SK-N-SH (cell line): Measurements from ENCODE around the gene LDB1. TPM values are rescaled to one million over a fixed set of nuclear protein-coding genes. Genes with fewer than 3 reads are reported as not detected.

ENCODE experiments used
- CTCF ChIA-PET: fragments of 300-600, 350-600 bp; formaldehyde crosslinking; extraction: SDS; loops from one replicate; lab custom pipeline; 2021; lab: Yijun Ruan, JAX
- POLR2A ChIA-PET: fragments of 350-600 bp; sonication (Branson Sonifier 250); formaldehyde crosslinking; extraction: SDS; loops from one replicate; lab custom pipeline; 2020; ENCODE audit warnings: antibody characterized with exemption, inconsistent platforms; lab: Yijun Ruan, JAX
- DNase-seq: peaks from one replicate; pipeline ENCODE4 v3.0.0; 2012
- H2AFZ ChIP-seq: fragments of 200-600 bp; sonication (generic); 2 replicates; pipeline ENCODE4 v1.8.1; 2016; ENCODE audit warnings: antibody characterized with exemption, mild to moderate bottlenecking, low read depth
- H3F3A ChIP-seq: fragments of 200-600 bp; sonication (generic); replicated peaks from 2 replicates; pipeline ENCODE3; 2016; ENCODE audit warnings: antibody characterized with exemption, mild to moderate bottlenecking; ENCODE audit not compliant: insufficient read depth
- H3K27ac ChIP-seq, 2 experiments: fragments of 200-500 bp in 1 of 2; fragments of 200-600 bp in 1 of 2; sonication (Bioruptor generic) in 1 of 2; sonication (generic), shearing (Covaris generic) in 1 of 2; 2 replicates each; pipeline versions ENCODE4 v1.5.1 to v1.6.1; 2014 to 2016; ENCODE audit warnings: low read depth in 2 of 2, inconsistent platforms in 1 of 2, low read length in 1 of 2, mild to moderate bottlenecking in 1 of 2, mixed read lengths in 1 of 2
- H3K27me3 ChIP-seq: fragments of 200-600 bp; sonication (generic), shearing (Covaris generic); 2 replicates; pipeline ENCODE4 v1.6.1; 2016; ENCODE audit warnings: mixed run types; ENCODE audit not compliant: insufficient read depth
- H3K36me3 ChIP-seq, 2 experiments: fragments of 200-500 bp in 1 of 2; fragments of 200-600 bp in 1 of 2; sonication (Bioruptor generic) in 1 of 2; sonication (generic) in 1 of 2; replicated peaks in 1 of 2; 2 replicates each; pipeline versions ENCODE3 to v1.5.1; 2014 to 2016; ENCODE audit warnings: low read length in 1 of 2, mild to moderate bottlenecking in 1 of 2; ENCODE audit not compliant: insufficient read depth in 2 of 2, control insufficient read depth in 1 of 2
- H3K4me1 ChIP-seq, 2 experiments: fragments of 200-500 bp in 1 of 2; fragments of 200-600 bp in 1 of 2; sonication (Bioruptor generic) in 1 of 2; sonication (generic), shearing (Covaris generic) in 1 of 2; 2 replicates each; pipeline versions ENCODE4 v1.5.1 to v1.6.1; 2014 to 2016; ENCODE audit warnings: low read depth in 1 of 2, low read length in 1 of 2, mixed run types in 1 of 2; ENCODE audit not compliant: insufficient read depth in 2 of 2, control insufficient read depth in 1 of 2
- H3K4me2 ChIP-seq: fragments of 200-600 bp; sonication (generic), shearing (Covaris generic); 2 replicates; pipeline ENCODE4 v1.6.1; 2017; ENCODE audit warnings: mixed run types
- H3K4me3 ChIP-seq, 2 experiments: fragments of 200-500 bp in 1 of 2; fragments of 200-600 bp in 1 of 2; sonication (Bioruptor generic) in 1 of 2; sonication (generic), shearing (Covaris generic) in 1 of 2; 2 replicates each; pipeline versions ENCODE4 v1.5.1 to v1.8.1; 2014 to 2016; ENCODE audit warnings: low read depth in 2 of 2, inconsistent platforms in 1 of 2, low read length in 1 of 2, mild to moderate bottlenecking in 1 of 2, mixed read lengths in 1 of 2, moderate library complexity in 1 of 2
- H3K79me2 ChIP-seq: fragments of 200-600 bp; sonication (generic); 2 replicates; pipeline ENCODE4 v1.8.1; 2017; ENCODE audit warnings: mild to moderate bottlenecking; ENCODE audit not compliant: insufficient read depth
- H3K9ac ChIP-seq: fragments of 200-600 bp; sonication (generic); 2 replicates; pipeline ENCODE4 v1.6.1; 2017; ENCODE audit warnings: mixed run types
- H3K9me2 ChIP-seq: fragments of 200-600 bp; sonication (generic); 2 replicates; pipeline ENCODE4 v1.6.1; 2017; ENCODE audit warnings: mixed run types
- H3K9me3 ChIP-seq: fragments of 200-600 bp; sonication (generic); 2 replicates; pipeline ENCODE4 v1.6.1; 2017; ENCODE audit warnings: mixed run types, mild to moderate bottlenecking, moderate library complexity
- H4K20me1 ChIP-seq: fragments of 200-600 bp; sonication (generic); 2 replicates; pipeline ENCODE4 v1.6.1; 2017; ENCODE audit warnings: mild to moderate bottlenecking, mixed run types; ENCODE audit not compliant: insufficient read depth
- CHD2 ChIP-seq: fragments of 150-350 bp; IDR thresholded peaks from 2 replicates; pipeline ENCODE4 v1.6.1; 2018; ENCODE audit warnings: low read length; ENCODE audit not compliant: partially characterized antibody
- EZH2phosphoT487 ChIP-seq: fragments of 200-600 bp; sonication (generic); IDR thresholded peaks from 2 replicates; pipeline ENCODE4 v1.6.1; 2017; ENCODE audit warnings: low read depth, mixed run types, mild to moderate bottlenecking, antibody characterized with exemption, moderate library complexity, borderline replicate concordance
- FOSL2 ChIP-seq: IDR thresholded peaks from 2 replicates; pipeline ENCODE4 v1.4.0; 2012; ENCODE audit warnings: low read depth, mild to moderate bottlenecking, moderate library complexity, borderline replicate concordance
- FOXJ3 ChIP-seq: sonication (generic); formaldehyde crosslinking; IDR thresholded peaks from 2 replicates; pipeline ENCODE4 v1.5.1; 2020; ENCODE audit warnings: mild to moderate bottlenecking, missing genetic modification reagents
- GABPA ChIP-seq: IDR thresholded peaks from 2 replicates; pipeline ENCODE4 v1.4.0; 2012; ENCODE audit warnings: low read depth, mild to moderate bottlenecking
- GATA2 ChIP-seq: sonication (generic); formaldehyde crosslinking; IDR thresholded peaks from 2 replicates; pipeline ENCODE4 v1.5.0; 2020; ENCODE audit warnings: mild to moderate bottlenecking, missing genetic modification reagents
- NFIC ChIP-seq: IDR thresholded peaks from 2 replicates; pipeline ENCODE4 v1.4.0; 2012; ENCODE audit warnings: borderline replicate concordance
- RXRA ChIP-seq: IDR thresholded peaks from 2 replicates; pipeline ENCODE4 v1.4.0; 2012; ENCODE audit warnings: low read depth, mild to moderate bottlenecking, borderline replicate concordance
- TAF1 ChIP-seq: IDR thresholded peaks from 2 replicates; pipeline ENCODE4 v1.6.1; 2012; ENCODE audit warnings: low read depth, mild to moderate bottlenecking, low read length, moderate library complexity, borderline replicate concordance
- TCF12 ChIP-seq: IDR thresholded peaks from 2 replicates; pipeline ENCODE4 v1.4.0; 2012
- TEAD4 ChIP-seq: IDR thresholded peaks from 2 replicates; pipeline ENCODE4 v1.4.0; 2012; ENCODE audit warnings: mild to moderate bottlenecking, borderline replicate concordance; ENCODE audit not compliant: insufficient read depth
- WGBS: methylation state at CpG from one replicate; pipeline ENCODE4 v1.1.6; 2017; ENCODE audit warnings: low lambda C conversion rate; 5-methylcytosine and 5-hydroxymethylcytosine counted together
- polyA plus RNA-seq, 3 experiments: library from polyadenylated mRNA; depleted of rRNA; stranded (reverse); fragments of >200 nt; gene quantifications; 2 replicates each; pipeline ENCODE4 v1.2.3, GENCODE V29; 2012
- TF ChIP-seq, protein P1 (sequence below): IDR thresholded peaks from 2 replicates; pipeline ENCODE4 v1.6.1; 2012; ENCODE audit warnings: mild to moderate bottlenecking, low read depth, low read length, moderate library complexity
- TF ChIP-seq, protein P2 (sequence below): IDR thresholded peaks from 2 replicates; pipeline ENCODE4 v1.4.0; 2012; ENCODE audit warnings: low read depth, borderline replicate concordance
- TF ChIP-seq, protein P3 (sequence below): IDR thresholded peaks from 2 replicates; pipeline ENCODE4; 2012
- TF ChIP-seq, protein P4 (sequence below): fragments of 150-350 bp; IDR thresholded peaks from 2 replicates; pipeline ENCODE4 v1.6.1; 2016; ENCODE audit warnings: mild to moderate bottlenecking, low read depth, low read length

Gene LDB1
- polyA plus RNA-seq, 1 of the 3 experiments (the other 2 are of a cell fraction): 85.9 TPM

DNA sequence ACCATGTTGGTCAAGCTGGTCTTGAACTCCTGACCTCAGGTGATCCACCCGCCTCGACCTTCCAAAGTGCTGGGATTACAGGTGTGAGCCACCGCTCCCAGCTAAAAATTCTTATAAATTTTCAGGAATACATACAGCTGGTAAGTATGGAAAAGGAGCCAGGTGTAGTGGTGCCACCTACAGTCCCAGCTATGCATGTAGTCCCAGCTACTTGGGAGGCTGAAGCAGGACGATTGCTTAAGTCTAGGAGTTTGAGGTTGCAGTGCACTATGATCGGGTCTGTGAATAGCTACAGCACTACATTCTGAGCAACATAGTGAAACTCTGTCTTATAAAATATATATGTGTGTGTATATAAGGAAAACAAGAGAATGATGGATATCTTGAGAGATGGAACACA, 19.0 kb downstream of the LDB1 start:
- no peak for DNase-seq
- WGBS: 89% methylated on average over 5 of the region's 5 CpGs
- CTCF ChIA-PET: interaction anchor here (0.9 to 5.2 kb wide), 3 partner anchors 11 to 30 kb away, joined by 4 to 38 read pairs (median 12); no protein-coding TSS in a partner anchor
- Histone ChIP-seq H3K9me2 (no peaks in the 10 kb centered on the region), H3K4me1 (no peaks in the 10 kb centered on the region), H2AFZ (no peak overlapping the region), H3K4me2 (no peak overlapping the region), H3K79me2 (no peaks in the 10 kb centered on the region), H4K20me1 (no peaks in the 10 kb centered on the region), H3K9ac (no peak overlapping the region), H3K9me3 (no peaks in the 10 kb centered on the region), H3K27me3 (no peaks in the 10 kb centered on the region), H3F3A (peaks cover 10% of the 10 kb centered on the region), H3K27ac (no peak overlapping the region), H3K4me3 (no peak overlapping the region), H3K36me3 (peaks cover 4 to 10% of the 10 kb centered on the region in 2 experiments)
- POLR2A ChIA-PET: interaction anchor here (1.3 kb wide), 1 partner anchor 12 kb away, joined by 4 read pairs; no protein-coding TSS in a partner anchor
- TF ChIP-seq FOXJ3: no peak
- TF ChIP-seq CHD2: no peak
- TF ChIP-seq GABPA: no peak
- no peak for TF ChIP-seq EZH2phosphoT487
- TF ChIP-seq, protein P1, sequence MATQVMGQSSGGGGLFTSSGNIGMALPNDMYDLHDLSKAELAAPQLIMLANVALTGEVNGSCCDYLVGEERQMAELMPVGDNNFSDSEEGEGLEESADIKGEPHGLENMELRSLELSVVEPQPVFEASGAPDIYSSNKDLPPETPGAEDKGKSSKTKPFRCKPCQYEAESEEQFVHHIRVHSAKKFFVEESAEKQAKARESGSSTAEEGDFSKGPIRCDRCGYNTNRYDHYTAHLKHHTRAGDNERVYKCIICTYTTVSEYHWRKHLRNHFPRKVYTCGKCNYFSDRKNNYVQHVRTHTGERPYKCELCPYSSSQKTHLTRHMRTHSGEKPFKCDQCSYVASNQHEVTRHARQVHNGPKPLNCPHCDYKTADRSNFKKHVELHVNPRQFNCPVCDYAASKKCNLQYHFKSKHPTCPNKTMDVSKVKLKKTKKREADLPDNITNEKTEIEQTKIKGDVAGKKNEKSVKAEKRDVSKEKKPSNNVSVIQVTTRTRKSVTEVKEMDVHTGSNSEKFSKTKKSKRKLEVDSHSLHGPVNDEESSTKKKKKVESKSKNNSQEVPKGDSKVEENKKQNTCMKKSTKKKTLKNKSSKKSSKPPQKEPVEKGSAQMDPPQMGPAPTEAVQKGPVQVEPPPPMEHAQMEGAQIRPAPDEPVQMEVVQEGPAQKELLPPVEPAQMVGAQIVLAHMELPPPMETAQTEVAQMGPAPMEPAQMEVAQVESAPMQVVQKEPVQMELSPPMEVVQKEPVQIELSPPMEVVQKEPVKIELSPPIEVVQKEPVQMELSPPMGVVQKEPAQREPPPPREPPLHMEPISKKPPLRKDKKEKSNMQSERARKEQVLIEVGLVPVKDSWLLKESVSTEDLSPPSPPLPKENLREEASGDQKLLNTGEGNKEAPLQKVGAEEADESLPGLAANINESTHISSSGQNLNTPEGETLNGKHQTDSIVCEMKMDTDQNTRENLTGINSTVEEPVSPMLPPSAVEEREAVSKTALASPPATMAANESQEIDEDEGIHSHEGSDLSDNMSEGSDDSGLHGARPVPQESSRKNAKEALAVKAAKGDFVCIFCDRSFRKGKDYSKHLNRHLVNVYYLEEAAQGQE: no peak
- no peak for TF ChIP-seq TAF1
- TF ChIP-seq TCF12: no peak
- no peak for TF ChIP-seq FOSL2
- TF ChIP-seq GATA2 (CRISPR knock-in tag): no peak
- no peak for TF ChIP-seq RXRA
- TF ChIP-seq, protein P2, sequence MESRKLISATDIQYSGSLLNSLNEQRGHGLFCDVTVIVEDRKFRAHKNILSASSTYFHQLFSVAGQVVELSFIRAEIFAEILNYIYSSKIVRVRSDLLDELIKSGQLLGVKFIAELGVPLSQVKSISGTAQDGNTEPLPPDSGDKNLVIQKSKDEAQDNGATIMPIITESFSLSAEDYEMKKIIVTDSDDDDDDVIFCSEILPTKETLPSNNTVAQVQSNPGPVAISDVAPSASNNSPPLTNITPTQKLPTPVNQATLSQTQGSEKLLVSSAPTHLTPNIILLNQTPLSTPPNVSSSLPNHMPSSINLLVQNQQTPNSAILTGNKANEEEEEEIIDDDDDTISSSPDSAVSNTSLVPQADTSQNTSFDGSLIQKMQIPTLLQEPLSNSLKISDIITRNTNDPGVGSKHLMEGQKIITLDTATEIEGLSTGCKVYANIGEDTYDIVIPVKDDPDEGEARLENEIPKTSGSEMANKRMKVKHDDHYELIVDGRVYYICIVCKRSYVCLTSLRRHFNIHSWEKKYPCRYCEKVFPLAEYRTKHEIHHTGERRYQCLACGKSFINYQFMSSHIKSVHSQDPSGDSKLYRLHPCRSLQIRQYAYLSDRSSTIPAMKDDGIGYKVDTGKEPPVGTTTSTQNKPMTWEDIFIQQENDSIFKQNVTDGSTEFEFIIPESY: no peak
- TF ChIP-seq, protein P3, sequence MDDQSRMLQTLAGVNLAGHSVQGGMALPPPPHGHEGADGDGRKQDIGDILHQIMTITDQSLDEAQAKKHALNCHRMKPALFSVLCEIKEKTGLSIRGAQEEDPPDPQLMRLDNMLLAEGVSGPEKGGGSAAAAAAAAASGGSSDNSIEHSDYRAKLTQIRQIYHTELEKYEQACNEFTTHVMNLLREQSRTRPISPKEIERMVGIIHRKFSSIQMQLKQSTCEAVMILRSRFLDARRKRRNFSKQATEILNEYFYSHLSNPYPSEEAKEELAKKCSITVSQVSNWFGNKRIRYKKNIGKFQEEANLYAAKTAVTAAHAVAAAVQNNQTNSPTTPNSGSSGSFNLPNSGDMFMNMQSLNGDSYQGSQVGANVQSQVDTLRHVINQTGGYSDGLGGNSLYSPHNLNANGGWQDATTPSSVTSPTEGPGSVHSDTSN: no peak
- TF ChIP-seq, protein P4, sequence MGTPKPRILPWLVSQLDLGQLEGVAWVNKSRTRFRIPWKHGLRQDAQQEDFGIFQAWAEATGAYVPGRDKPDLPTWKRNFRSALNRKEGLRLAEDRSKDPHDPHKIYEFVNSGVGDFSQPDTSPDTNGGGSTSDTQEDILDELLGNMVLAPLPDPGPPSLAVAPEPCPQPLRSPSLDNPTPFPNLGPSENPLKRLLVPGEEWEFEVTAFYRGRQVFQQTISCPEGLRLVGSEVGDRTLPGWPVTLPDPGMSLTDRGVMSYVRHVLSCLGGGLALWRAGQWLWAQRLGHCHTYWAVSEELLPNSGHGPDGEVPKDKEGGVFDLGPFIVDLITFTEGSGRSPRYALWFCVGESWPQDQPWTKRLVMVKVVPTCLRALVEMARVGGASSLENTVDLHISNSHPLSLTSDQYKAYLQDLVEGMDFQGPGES: no peak
- TF ChIP-seq TEAD4: no peak
- TF ChIP-seq NFIC: no peak
